H1 (cell line): ENCODE data around the gene ZNF536.
"Not testable (repeated sequence)": the region's sequence is repeated elsewhere in the genome, so short reads cannot be mapped to it uniquely, and the experiment has no call there.

Experiments
- CTCF ChIP-seq, 3 experiments: IDR thresholded peaks; 1 replicate in 2 of 3; 2 replicates in 1 of 3; pipeline versions ENCODE4 v1.5.1 to v1.6.1; 2011; ENCODE audit warnings: low read length in 3 of 3, mild to moderate bottlenecking in 3 of 3, inconsistent platforms in 2 of 3, low read depth in 1 of 3, moderate library complexity in 1 of 3; ENCODE audit not compliant: insufficient read depth in 1 of 3; ENCODE audit errors: control extremely low read depth in 1 of 3
- EP300 ChIP-seq, 2 experiments: IDR thresholded peaks; 1 replicate in 1 of 2; 2 replicates in 1 of 2; pipeline ENCODE4 v1.6.1; 2011 to 2012; ENCODE audit warnings: low read depth in 2 of 2, low read length in 2 of 2, mild to moderate bottlenecking in 2 of 2, borderline replicate concordance in 1 of 2, inconsistent platforms in 1 of 2, moderate library complexity in 1 of 2
- MAX ChIP-seq: IDR thresholded peaks from 2 replicates; pipeline ENCODE4 v1.6.1; 2012; ENCODE audit warnings: inconsistent platforms
- NRF1 ChIP-seq: IDR thresholded peaks from 2 replicates; pipeline ENCODE4 v1.6.1; 2011; ENCODE audit warnings: mild to moderate bottlenecking, low read depth, low read length, improper control_type of control experiment
- TBP ChIP-seq: IDR thresholded peaks from 2 replicates; pipeline ENCODE4 v1.6.1; 2011; ENCODE audit warnings: low read depth, low read length, improper control_type of control experiment
- YY1 ChIP-seq: IDR thresholded peaks from 2 replicates; pipeline ENCODE4 v1.6.1; 2011; ENCODE audit warnings: low read depth, mild to moderate bottlenecking, low read length
- TF ChIP-seq, protein P1 (sequence below): IDR thresholded peaks from 2 replicates; pipeline ENCODE4 v1.6.1; 2012; ENCODE audit warnings: low read length, inconsistent platforms
- TF ChIP-seq, protein P2 (sequence below): IDR thresholded peaks from 2 replicates; pipeline ENCODE4 v1.6.1; 2011; ENCODE audit warnings: low read depth, mild to moderate bottlenecking, low read length; ENCODE audit not compliant: insufficient read depth

- TF ChIP-seq CTCF (IDR thresholded peaks at IDR 0.05; ENCODE audit: control extremely low read depth in 1 of 3, insufficient read depth in 1 of 3, low read depth in 1 of 3, low read length in 3 of 3); EP300 (IDR thresholded peaks at IDR 0.05; ENCODE audit: borderline replicate concordance in 1 of 2, low read depth in 2 of 2, low read length in 2 of 2); TBP; MAX; NRF1; YY1: not testable (repeated sequence)
- TF ChIP-seq, protein P1, sequence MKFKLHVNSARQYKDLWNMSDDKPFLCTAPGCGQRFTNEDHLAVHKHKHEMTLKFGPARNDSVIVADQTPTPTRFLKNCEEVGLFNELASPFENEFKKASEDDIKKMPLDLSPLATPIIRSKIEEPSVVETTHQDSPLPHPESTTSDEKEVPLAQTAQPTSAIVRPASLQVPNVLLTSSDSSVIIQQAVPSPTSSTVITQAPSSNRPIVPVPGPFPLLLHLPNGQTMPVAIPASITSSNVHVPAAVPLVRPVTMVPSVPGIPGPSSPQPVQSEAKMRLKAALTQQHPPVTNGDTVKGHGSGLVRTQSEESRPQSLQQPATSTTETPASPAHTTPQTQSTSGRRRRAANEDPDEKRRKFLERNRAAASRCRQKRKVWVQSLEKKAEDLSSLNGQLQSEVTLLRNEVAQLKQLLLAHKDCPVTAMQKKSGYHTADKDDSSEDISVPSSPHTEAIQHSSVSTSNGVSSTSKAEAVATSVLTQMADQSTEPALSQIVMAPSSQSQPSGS = not testable (repeated sequence)
- TF ChIP-seq, protein P2, sequence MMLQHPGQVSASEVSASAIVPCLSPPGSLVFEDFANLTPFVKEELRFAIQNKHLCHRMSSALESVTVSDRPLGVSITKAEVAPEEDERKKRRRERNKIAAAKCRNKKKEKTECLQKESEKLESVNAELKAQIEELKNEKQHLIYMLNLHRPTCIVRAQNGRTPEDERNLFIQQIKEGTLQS = not testable (repeated sequence)
Measured at GRCh38 chr19:30498085-30498484, 125.9 kb downstream of the ZNF536 start.
